IPS-20b (cell line): ENCODE measurements around the gene TRIM47.

Experiments
- H3K27ac ChIP-seq: one replicate; pipeline ENCODE4 v1.5.1; 2013; ENCODE audit warnings: low read length
- H3K27me3 ChIP-seq: 2 replicates; pipeline ENCODE4 v1.6.1; 2013; ENCODE audit warnings: mild to moderate bottlenecking, low read length, inconsistent platforms; ENCODE audit not compliant: insufficient read depth
- H3K36me3 ChIP-seq: 2 replicates; pipeline ENCODE4 v1.6.1; 2013; ENCODE audit warnings: low read depth, mild to moderate bottlenecking, inconsistent platforms, low read length, moderate library complexity; ENCODE audit not compliant: insufficient read depth
- H3K4me1 ChIP-seq: 2 replicates; pipeline ENCODE4 v1.6.1; 2013; ENCODE audit warnings: mild to moderate bottlenecking, control low read depth, inconsistent platforms, low read length, moderate library complexity; ENCODE audit not compliant: insufficient read depth
- H3K4me3 ChIP-seq: 2 replicates; pipeline ENCODE4 v1.5.1; 2013; ENCODE audit warnings: mild to moderate bottlenecking, low read length, inconsistent platforms
- H3K9ac ChIP-seq: 2 replicates; pipeline ENCODE4 v1.6.1; 2013; ENCODE audit warnings: low read depth, mild to moderate bottlenecking, inconsistent platforms, low read length, moderate library complexity
- H3K9me3 ChIP-seq: 2 replicates; pipeline ENCODE4 v1.6.1; 2013; ENCODE audit warnings: mild to moderate bottlenecking, low read depth, low read length, inconsistent platforms; ENCODE audit not compliant: insufficient read depth

Gene TRIM47

GRCh38 chr17:75904749-75905521 lies 26.6 kb upstream of the TRIM47 start, which contains the start of gene MRPL38:
Gene MRPL38, minus strand, starts transcription at chr17:75904884. Its CDS starts 9 bp downstream, at chr17:75904875.
- Histone ChIP-seq H3K4me1 (no peaks in the 10 kb centered on the region), H3K9ac (peak within 1 kb of the TSS; percentile 91), H3K27ac (no peak within 1 kb of the TSS), H3K36me3 (peaks cover 30% of the 10 kb centered on the region), H3K27me3 (no peaks in the 10 kb centered on the region), H3K4me3 (peak within 1 kb of the TSS; percentile 96), H3K9me3 (no peaks in the 10 kb centered on the region)

GRCh38 chr17:75902406-75902805 lies 24.0 kb upstream of the TRIM47 start:
- Histone ChIP-seq H3K27ac (no peak overlapping the region), H3K4me3 (no peak overlapping the region), H3K36me3 (peaks cover 51% of the 10 kb centered on the region), H3K27me3 (no peaks in the 10 kb centered on the region), H3K9me3 (no peaks in the 10 kb centered on the region), H3K9ac (no peak overlapping the region), H3K4me1 (no peaks in the 10 kb centered on the region; the same call in 1 of the 2 replicates)

GRCh38 chr17:75901727-75902126 lies 23.3 kb upstream of the TRIM47 start:
- H3K4me1 ChIP-seq: no peaks in the 10 kb centered on the region; the same call in 1 of the 2 replicates
- no peak overlapping the region for H3K9ac ChIP-seq
- H3K9me3 ChIP-seq: no peaks in the 10 kb centered on the region
- no peak overlapping the region for H3K27ac ChIP-seq
- H3K36me3 ChIP-seq: peaks cover 51% of the 10 kb centered on the region
- H3K4me3 ChIP-seq: no peak overlapping the region
- H3K27me3 ChIP-seq: no peaks in the 10 kb centered on the region

GRCh38 chr17:75900691-75901533 lies 22.5 kb upstream of the TRIM47 start:
- Histone ChIP-seq H3K36me3 (peaks cover 51% of the 10 kb centered on the region), H3K4me1 (no peaks in the 10 kb centered on the region; the same call in 1 of the 2 replicates), H3K27ac (no peak overlapping the region)

GRCh38 chr17:75899767-75900468 lies 21.5 kb upstream of the TRIM47 start:
- H3K4me3 ChIP-seq: no peak overlapping the region
- no peaks in the 10 kb centered on the region; the same call in 1 of the 2 replicates for H3K4me1 ChIP-seq
- no peaks in the 10 kb centered on the region for H3K9me3 ChIP-seq
- no peaks in the 10 kb centered on the region for H3K27me3 ChIP-seq
- H3K36me3 ChIP-seq: peaks cover 51% of the 10 kb centered on the region
- no peak overlapping the region for H3K27ac ChIP-seq
- no peak overlapping the region for H3K9ac ChIP-seq

More at GRCh38 chr17:75900691-75901533, 22.5 kb upstream of the TRIM47 start:
- no peak overlapping the region for H3K4me3 ChIP-seq
- H3K9me3 ChIP-seq: no peaks in the 10 kb centered on the region
- no peaks in the 10 kb centered on the region for H3K27me3 ChIP-seq
- no peak overlapping the region for H3K9ac ChIP-seq

- H3K9ac ChIP-seq: no peak overlapping the region
- H3K27ac ChIP-seq: no peak overlapping the region
- H3K4me3 ChIP-seq: no peak overlapping the region
- H3K4me1 ChIP-seq: no peaks in the 10 kb centered on the region; the same call in 1 of the 2 replicates
- no peaks in the 10 kb centered on the region for H3K9me3 ChIP-seq
- H3K36me3 ChIP-seq: peaks cover 51% of the 10 kb centered on the region
- H3K27me3 ChIP-seq: no peaks in the 10 kb centered on the region
These were observed 21.0 kb upstream of the TRIM47 start for GRCh38 chr17:75899353-75899752.

GRCh38 chr17:75898791-75899190 lies 20.4 kb upstream of the TRIM47 start:
- H3K36me3 ChIP-seq: peaks cover 51% of the 10 kb centered on the region

GRCh38 chr17:75898065-75898464 lies 19.7 kb upstream of the TRIM47 start:
- Histone ChIP-seq H3K4me3 (no peak overlapping the region), H3K27ac (no peak overlapping the region), H3K9ac (no peak overlapping the region), H3K9me3 (no peaks in the 10 kb centered on the region), H3K36me3 (peaks cover 51% of the 10 kb centered on the region), H3K27me3 (no peaks in the 10 kb centered on the region), H3K4me1 (peaks cover 4% of the 10 kb centered on the region; the same call in 1 of the 2 replicates)

More at GRCh38 chr17:75898791-75899190, 20.4 kb upstream of the TRIM47 start:
- H3K27ac ChIP-seq: no peak overlapping the region
- H3K9ac ChIP-seq: no peak overlapping the region
- H3K4me1 ChIP-seq: peaks cover 4% of the 10 kb centered on the region; the same call in 1 of the 2 replicates
- H3K9me3 ChIP-seq: no peaks in the 10 kb centered on the region
- H3K4me3 ChIP-seq: no peak overlapping the region
- no peaks in the 10 kb centered on the region for H3K27me3 ChIP-seq

- peak overlapping the region; percentile 52; the same call in 1 of the 2 replicates for H3K9ac ChIP-seq
- H3K36me3 ChIP-seq: peaks cover 45% of the 10 kb centered on the region
- no peak overlapping the region for H3K27ac ChIP-seq
- peak overlapping the region; percentile 67; the same call in 1 of the 2 replicates for H3K4me3 ChIP-seq
- no peaks in the 10 kb centered on the region for H3K9me3 ChIP-seq
- H3K27me3 ChIP-seq: no peaks in the 10 kb centered on the region
- peaks cover 4% of the 10 kb centered on the region; the same call in 1 of the 2 replicates for H3K4me1 ChIP-seq
These were observed 19.0 kb upstream of the TRIM47 start for GRCh38 chr17:75897160-75898019.

GRCh38 chr17:75896415-75897159 lies 18.2 kb upstream of the TRIM47 start, which contains the start of gene TRIM65:
Gene TRIM65, minus strand, starts transcription at chr17:75896951. Its CDS starts 14 bp downstream, at chr17:75896937.
- Histone ChIP-seq H3K9ac (peak within 1 kb of the TSS; percentile 74), H3K9me3 (no peaks in the 10 kb centered on the region), H3K27me3 (no peaks in the 10 kb centered on the region), H3K4me1 (peaks cover 4% of the 10 kb centered on the region; the same call in 1 of the 2 replicates), H3K4me3 (peak within 1 kb of the TSS; percentile 67), H3K27ac (no peak within 1 kb of the TSS), H3K36me3 (peaks cover 41% of the 10 kb centered on the region)
